ELF-1 (cell line): ENCODE results near the gene MEF2A.

Source experiments
- DNase-seq: peaks from one replicate; pipeline ENCODE4 v3.0.0-alpha.2; 2016; ENCODE audit warnings: low read depth, low spot score

Gene MEF2A

DNA sequence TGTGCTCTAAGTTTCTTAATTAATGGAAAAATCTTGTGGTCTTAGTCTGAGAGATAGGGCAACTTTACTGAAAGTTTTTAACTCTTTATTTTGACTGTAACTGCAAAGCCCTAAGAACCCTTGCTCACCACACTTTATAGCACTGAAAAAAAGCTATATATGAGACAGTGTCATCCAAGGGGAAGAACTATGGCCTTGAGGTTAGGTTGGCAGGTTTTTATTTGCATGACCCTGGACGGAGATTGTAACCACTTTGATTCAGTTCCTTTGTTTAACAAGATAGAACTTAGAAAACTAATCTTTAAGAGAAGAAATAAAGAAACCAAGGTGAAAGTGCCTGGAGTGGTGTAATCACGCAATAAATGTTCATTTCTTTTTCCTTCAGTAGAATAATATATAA lies 198.0 kb downstream of the MEF2A start:
- no peak for DNase-seq

GRCh38 chr15:99764522-99764921 lies 198.7 kb downstream of the MEF2A start:
- DNase-seq = no peak
